Measurements from ENCODE around the gene MUC16.

Gene MUC16

GRCh38 chr19:9000933-9001332, 9.3 kb downstream of the MUC16 start:
- no peak for DNase-seq

- DNase-seq: peak; percentile 7
These were observed 22.0 kb downstream of the MUC16 start for GRCh38 chr19:8988204-8988603.

GRCh38 chr19:8986296-8986695, 23.9 kb downstream of the MUC16 start:
- no peak for DNase-seq

- DNase-seq: no peak
These were observed 36.6 kb downstream of the MUC16 start for GRCh38 chr19:8973501-8974091.

GRCh38 chr19:8965887-8966286, 44.3 kb downstream of the MUC16 start:
- no peak for DNase-seq
